Fibroblast of villous mesenchyme (primary cell): ENCODE measurements around the gene SNX18. TPM values are rescaled to one million over a fixed set of nuclear protein-coding genes. Genes with fewer than 3 reads are reported as not detected.

Experiments
- DNase-seq: peaks from one replicate; pipeline ENCODE4 v3.0.0-alpha.2; 2010; ENCODE audit warnings: low read depth
- H3K4me3 ChIP-seq: 2 replicates; pipeline ENCODE4 v1.5.1; 2011; ENCODE audit warnings: low read depth, mild to moderate bottlenecking, low read length
- CTCF ChIP-seq: IDR thresholded peaks from 2 replicates; pipeline ENCODE4 v1.5.1; 2012; ENCODE audit warnings: low read depth, mild to moderate bottlenecking, low read length; ENCODE audit not compliant: insufficient read depth
- total RNA-seq: library from RNA; depleted of rRNA; stranded (reverse); fragments of >200 nt; gene quantifications from 2 replicates; pipeline ENCODE4 v1.2.3, GENCODE V29; 2012

Gene SNX18
- total RNA-seq, 1 donor: 51.0 TPM

GRCh38 chr5:54581831-54582548 is 64.4 kb downstream of the SNX18 start:
- TF ChIP-seq CTCF: no peak
- DNase-seq: peak; percentile 64
- H3K4me3 ChIP-seq: no peak overlapping the region

- DNase-seq: no peak
- no peak for TF ChIP-seq CTCF
- H3K4me3 ChIP-seq: no peak overlapping the region
These were observed 68.8 kb downstream of the SNX18 start for GRCh38 chr5:54586336-54586735.

GRCh38 chr5:54589786-54590185 is 72.2 kb downstream of the SNX18 start:
- no peak for TF ChIP-seq CTCF
- DNase-seq: no peak
- H3K4me3 ChIP-seq: no peak overlapping the region

- no peak overlapping the region for H3K4me3 ChIP-seq
- DNase-seq: no peak
- no peak for TF ChIP-seq CTCF
These were observed 73.3 kb downstream of the SNX18 start for GRCh38 chr5:54590824-54591223.

- no peak for TF ChIP-seq CTCF
- no peak overlapping the region for H3K4me3 ChIP-seq
- no peak for DNase-seq
These were observed 76.2 kb downstream of the SNX18 start for GRCh38 chr5:54593779-54594178.

GRCh38 chr5:54594181-54594580 is 76.6 kb downstream of the SNX18 start:
- no peak for TF ChIP-seq CTCF
- DNase-seq: no peak
- no peak overlapping the region for H3K4me3 ChIP-seq

GRCh38 chr5:54595721-54596120 is 78.2 kb downstream of the SNX18 start:
- DNase-seq: no peak
- no peak for TF ChIP-seq CTCF
- no peak overlapping the region for H3K4me3 ChIP-seq
